RWPE2 (cell line): ENCODE results near the gene NCOA3.

Experiments used
- ATAC-seq: fragments of 200-7000 bp; cut with Tn5 transposase; 3 replicates; pipeline ENCODE4 v1.9.1; 2021; ENCODE audit warnings: low read depth
- DNase-seq: peaks from one replicate; pipeline ENCODE4 v3.0.0-alpha.2; 2020; ENCODE audit warnings: low spot score
- H3K27ac ChIP-seq: fragments of 450-650 bp; 2 replicates; pipeline ENCODE4 v1.5.1; 2017; ENCODE audit warnings: mild to moderate bottlenecking; ENCODE audit not compliant: poor library complexity, severe bottlenecking
- H3K27me3 ChIP-seq: fragments of 250-450 bp; sonication (Bioruptor Pico); 2 replicates; pipeline ENCODE4 v1.5.1; 2021; ENCODE audit warnings: mild to moderate bottlenecking, moderate library complexity; ENCODE audit not compliant: insufficient read depth, poor library complexity, severe bottlenecking
- H3K36me3 ChIP-seq: fragments of 250-450 bp; sonication (Bioruptor Pico); 2 replicates; pipeline ENCODE4 v1.5.1; 2020; ENCODE audit warnings: low read depth, mild to moderate bottlenecking, moderate library complexity
- H3K4me1 ChIP-seq: fragments of 250-450 bp; sonication (Bioruptor Pico); 2 replicates; pipeline ENCODE4 v1.5.1; 2021; ENCODE audit warnings: mild to moderate bottlenecking, moderate library complexity; ENCODE audit not compliant: insufficient read depth, poor library complexity, severe bottlenecking
- H3K4me3 ChIP-seq: fragments of 250-450 bp; sonication (Bioruptor Pico); 2 replicates; pipeline ENCODE4 v1.5.1; 2021; ENCODE audit warnings: mild to moderate bottlenecking, moderate library complexity; ENCODE audit not compliant: severe bottlenecking
- H3K9me3 ChIP-seq: fragments of 250-450 bp; sonication (Bioruptor Pico); 2 replicates; pipeline ENCODE4 v1.5.1; 2021; ENCODE audit warnings: mild to moderate bottlenecking, moderate library complexity; ENCODE audit not compliant: severe bottlenecking
- CTCF ChIP-seq: fragments of 450-650 bp; IDR thresholded peaks from one replicate; pipeline ENCODE4 v1.5.1; 2017; ENCODE audit warnings: mild to moderate bottlenecking, moderate library complexity; ENCODE audit not compliant: poor library complexity, severe bottlenecking

NCOA3 gene

DNA sequence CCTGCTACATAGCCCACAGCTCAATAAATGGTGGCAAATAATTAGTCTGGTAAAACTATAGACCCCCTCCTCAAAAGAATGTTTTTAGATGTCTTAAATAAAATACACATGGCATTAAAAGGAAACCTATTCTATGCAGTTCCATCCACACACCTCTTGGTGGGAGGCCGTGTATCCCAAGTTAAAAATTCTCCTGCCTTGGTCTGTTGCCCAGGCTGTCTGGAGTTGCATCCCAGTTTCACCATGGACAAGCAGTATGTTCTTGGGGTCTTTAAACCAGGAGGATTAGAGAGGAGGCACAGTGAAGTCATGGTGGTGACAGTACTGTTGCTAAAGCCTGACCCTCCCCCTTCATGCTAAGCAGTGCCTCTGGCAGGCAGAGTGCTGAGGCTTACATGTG, 188.0 kb downstream of the NCOA3 start:
- H3K27ac ChIP-seq: no peak overlapping the region
- no peak for TF ChIP-seq CTCF
- peaks cover 85% of the 10 kb centered on the region for H3K36me3 ChIP-seq
- H3K4me3 ChIP-seq: no peak overlapping the region
- ATAC-seq (no peak), DNase-seq (no peak)
- peaks cover 12% of the 10 kb centered on the region for H3K9me3 ChIP-seq
- H3K4me1 ChIP-seq: no peaks in the 10 kb centered on the region
- H3K27me3 ChIP-seq: no peaks in the 10 kb centered on the region

- TF ChIP-seq CTCF: no peak
- DNase-seq: no peak
- Histone ChIP-seq H3K4me1 (no peaks in the 10 kb centered on the region), H3K4me3 (no peak overlapping the region), H3K27ac (no peak overlapping the region), H3K9me3 (peaks cover 12% of the 10 kb centered on the region), H3K27me3 (no peaks in the 10 kb centered on the region), H3K36me3 (peaks cover 81% of the 10 kb centered on the region)
- no peak for ATAC-seq
Observed at GRCh38 chr20:47691625-47692024, 189.9 kb downstream of the NCOA3 start.

GRCh38 chr20:47694021-47694818, 192.5 kb downstream of the NCOA3 start:
- peaks cover 12% of the 10 kb centered on the region for H3K9me3 ChIP-seq
- H3K36me3 ChIP-seq: peaks cover 85% of the 10 kb centered on the region
- H3K4me1 ChIP-seq: no peaks in the 10 kb centered on the region
- H3K4me3 ChIP-seq: no peak overlapping the region
- no peak for DNase-seq
- H3K27me3 ChIP-seq: no peaks in the 10 kb centered on the region
- no peak for ATAC-seq
- TF ChIP-seq CTCF: no peak
- no peak overlapping the region for H3K27ac ChIP-seq

GRCh38 chr20:47696856-47697255, 195.2 kb downstream of the NCOA3 start:
- Histone ChIP-seq H3K4me1 (no peaks in the 10 kb centered on the region), H3K9me3 (peaks cover 9% of the 10 kb centered on the region), H3K27ac (no peak overlapping the region), H3K27me3 (no peaks in the 10 kb centered on the region), H3K36me3 (peaks cover 89% of the 10 kb centered on the region), H3K4me3 (no peak overlapping the region)
- TF ChIP-seq CTCF: no peak
- ATAC-seq (no peak), DNase-seq (no peak)

DNA sequence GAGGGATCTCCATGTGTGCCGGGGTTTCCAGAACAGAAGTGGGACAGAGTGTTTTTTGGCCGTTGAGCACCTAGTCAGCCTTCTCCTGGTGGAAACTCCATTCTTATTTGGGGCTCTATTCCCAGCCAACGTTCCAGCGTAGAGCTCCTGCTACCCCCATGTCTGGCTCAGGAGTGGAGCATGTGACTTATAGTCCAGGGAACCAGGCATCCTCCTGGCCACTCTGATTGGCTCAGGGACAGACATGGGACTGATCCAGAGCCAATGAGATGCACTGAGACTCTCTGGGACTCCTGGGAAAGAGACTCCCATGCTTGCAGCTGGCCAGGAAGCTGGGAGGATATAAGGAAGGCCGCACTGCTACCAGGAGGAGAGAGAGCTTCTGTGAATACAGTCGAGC, 196.5 kb downstream of the NCOA3 start:
- Histone ChIP-seq H3K4me3 (no peak overlapping the region), H3K36me3 (peaks cover 89% of the 10 kb centered on the region), H3K9me3 (no peaks in the 10 kb centered on the region), H3K4me1 (no peaks in the 10 kb centered on the region), H3K27ac (no peak overlapping the region), H3K27me3 (no peaks in the 10 kb centered on the region)
- no peak for TF ChIP-seq CTCF
- ATAC-seq: no peak
- DNase-seq: no peak
